ENCODE results near the gene RECQL5.
"Not testable (repeated sequence)": the region's sequence is repeated elsewhere in the genome, so short reads cannot be mapped to it uniquely, and the experiment has no call there.

The RECQL5 gene

GRCh38 chr17:75592348-75593020, 74.5 kb downstream of the RECQL5 start:
- no peak for DNase-seq (ENCODE audit: low read depth)

- no peak for DNase-seq (ENCODE audit: low read depth)
Observed at GRCh38 chr17:75591722-75592302, 75.1 kb downstream of the RECQL5 start.

GRCh38 chr17:75590849-75591721, 75.9 kb downstream of the RECQL5 start:
- DNase-seq (ENCODE audit: low read depth) = no peak

GRCh38 chr17:75590314-75590761, 76.6 kb downstream of the RECQL5 start:
- no peak for DNase-seq (ENCODE audit: low read depth)

- no peak for DNase-seq (ENCODE audit: low read depth)
Observed at GRCh38 chr17:75589919-75590303, 77.0 kb downstream of the RECQL5 start.

- DNase-seq (ENCODE audit: low read depth) = peak; percentile 89
Observed at GRCh38 chr17:75589012-75589918, 77.7 kb downstream of the RECQL5 start.

GRCh38 chr17:75588596-75589011, 78.3 kb downstream of the RECQL5 start:
- peak; percentile 8 for DNase-seq (ENCODE audit: low read depth)

- DNase-seq (ENCODE audit: low read depth) = peak; percentile 48
Observed at GRCh38 chr17:75587675-75588595, 79.0 kb downstream of the RECQL5 start, which contains the start of gene MYO15B. Gene MYO15B (plus strand): TSS chr17:75587800. CDS start chr17:75588058, 258 bp downstream.

- DNase-seq (ENCODE audit: low read depth) = no peak
Observed at GRCh38 chr17:75584849-75585175, 82.1 kb downstream of the RECQL5 start.

- DNase-seq (ENCODE audit: low read depth) = not testable (repeated sequence)
Observed at GRCh38 chr17:75583197-75583596, 83.8 kb downstream of the RECQL5 start.

GRCh38 chr17:75581121-75581725, 85.7 kb downstream of the RECQL5 start:
- peak; percentile 13 for DNase-seq (ENCODE audit: low read depth)
